ENCODE data around the gene PBX1.

GRCh38 chr1:164650531-164650930 is 91.5 kb downstream of the PBX1 start:
- no peak for TF ChIP-seq CTCF (IDR thresholded peaks at IDR 0.05)
- no peak for TF ChIP-seq POLR2A (IDR thresholded peaks at IDR 0.05)
